Upper lobe of left lung (tissue), 6 donors: Measurements from ENCODE around the gene DEFB124. TPM values are rescaled to one million over a fixed set of nuclear protein-coding genes. Genes with fewer than 3 reads are reported as not detected.
A peak's percentile ranks its signal among the peaks of the same experiment; 100 is the strongest.
"Not testable (repeated sequence)": the region's sequence is repeated elsewhere in the genome, so short reads cannot be mapped to it uniquely, and the experiment has no call there.

Experiments
- ATAC-seq, 2 donors: fragments of 200-7000 bp; cut with Tn5 transposase; one replicate each; pipeline ENCODE4 v1.9.1; 2022; ENCODE audit warnings: mild to moderate bottlenecking in 2 of 2, moderate library complexity in 2 of 2; ENCODE audit not compliant: low FRiP score in 2 of 2
- DNase-seq, 2 donors: peaks; one replicate each; pipeline ENCODE4 v3.0.0-alpha.2; 2019 to 2020
- H3K27ac ChIP-seq, 4 donors: fragments of 200-600 bp; sonication (generic); one replicate each; pipeline ENCODE4 v1.5.1; 2016 to 2019
- H3K27me3 ChIP-seq, 4 donors: fragments of 200-600 bp; sonication (generic); one replicate each; pipeline ENCODE4 v1.5.1; 2017 to 2019
- H3K36me3 ChIP-seq, 4 donors: fragments of 200-600 bp; sonication (generic); one replicate each; pipeline ENCODE4 v1.5.1; 2016 to 2019
- H3K4me1 ChIP-seq, 4 donors: fragments of 200-600 bp; sonication (generic); one replicate each; pipeline ENCODE4 v1.5.1; 2018 to 2019
- H3K4me3 ChIP-seq, 4 donors: fragments of 200-600 bp; sonication (generic); one replicate each; pipeline ENCODE4 v1.5.1; 2017 to 2019; ENCODE audit warnings: mild to moderate bottlenecking in 2 of 4, moderate library complexity in 1 of 4
- H3K9me3 ChIP-seq, 4 donors: fragments of 200-600 bp; sonication (generic); one replicate each; pipeline ENCODE4 v1.5.1; 2018 to 2019
- EP300 ChIP-seq, 4 donors: sonication (generic); formaldehyde crosslinking; IDR thresholded peaks; one replicate each; pipeline ENCODE4 v1.5.1; 2017; ENCODE audit warnings: antibody characterized with exemption in 4 of 4, control low read depth in 2 of 4
- POLR2A ChIP-seq, 4 donors: fragments of 450-650 bp; IDR thresholded peaks; one replicate each; pipeline ENCODE4 v1.5.1; 2016 to 2017; ENCODE audit warnings: antibody characterized with exemption in 4 of 4, mild to moderate bottlenecking in 2 of 4
- POLR2AphosphoS5 ChIP-seq, 2 donors: sonication (generic); formaldehyde crosslinking; IDR thresholded peaks; one replicate each; pipeline ENCODE4 v1.5.1; 2017; ENCODE audit warnings: antibody characterized with exemption in 2 of 2
- WGBS, 2 donors: methylation state at CpG; one replicate each; pipeline ENCODE4 v1.1.5; 2017 to 2018; 5-methylcytosine and 5-hydroxymethylcytosine counted together
- total RNA-seq, 6 donors: library from RNA; depleted of rRNA in 4 of 6; stranded (reverse); fragments of >200 nt in 4 of 6; gene quantifications; one replicate each; pipeline versions ENCODE4 v1.1.0 to v1.2.1, GENCODE V29; 2016 to 2021
- TF ChIP-seq, protein P1 (sequence below), 6 experiments: fragments of 450-650 bp in 4 of 6; fragments of 200-600 bp in 2 of 6; sonication (generic) in 2 of 6; IDR thresholded peaks; one replicate each; pipeline ENCODE4 v1.5.1; 2016 to 2019; ENCODE audit warnings: antibody characterized with exemption in 6 of 6
- donor health status: DM: no; HTN: no; CAD: no; lungs with moderate emphysema.
- donor health status: DM: no; HTN: yes; CAD: no; lungs with severe emphysema.

DEFB124 gene
- total RNA-seq, 6 donors from 2014 or later: not detected

DNA sequence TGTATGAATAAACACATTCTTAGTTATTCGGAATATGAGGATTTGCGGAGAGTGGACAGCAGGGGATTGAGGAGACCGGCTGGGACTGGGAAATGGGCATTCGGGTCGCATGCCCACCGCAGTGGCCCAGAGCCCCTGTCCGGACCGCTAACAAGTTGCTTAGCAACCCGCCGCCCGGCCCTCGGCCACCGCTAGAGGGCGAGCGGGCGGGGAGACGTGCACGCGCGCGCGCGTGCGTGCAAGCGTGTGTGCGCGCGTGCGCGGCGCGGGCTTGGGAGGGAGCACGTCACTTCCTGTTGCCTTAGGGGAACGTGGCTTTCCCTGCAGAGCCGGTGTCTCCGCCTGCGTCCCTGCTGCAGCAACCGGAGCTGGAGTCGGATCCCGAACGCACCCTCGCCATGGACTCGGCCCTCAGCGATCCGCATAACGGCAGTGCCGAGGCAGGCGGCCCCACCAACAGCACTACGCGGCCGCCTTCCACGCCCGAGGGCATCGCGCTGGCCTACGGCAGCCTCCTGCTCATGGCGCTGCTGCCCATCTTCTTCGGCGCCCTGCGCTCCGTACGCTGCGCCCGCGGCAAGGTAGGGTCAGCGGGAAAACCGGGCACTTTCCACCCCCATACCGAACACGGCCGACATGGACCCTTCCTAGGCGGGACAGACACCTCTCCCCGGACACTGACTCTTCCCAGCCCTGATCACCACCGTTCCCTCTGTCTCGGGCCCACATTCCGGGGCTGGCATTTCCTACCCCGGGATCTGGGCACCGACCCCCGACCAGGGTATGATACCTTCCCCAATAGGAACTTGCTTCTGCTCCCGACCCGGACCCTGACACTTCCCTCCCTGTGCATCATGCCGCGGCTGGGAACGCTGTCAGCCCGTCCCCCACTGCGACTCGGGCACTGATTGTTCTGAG, 39.5 kb upstream of the DEFB124 start, which contains the start of gene HM13:
Gene HM13, plus strand, starts transcription at position 289 of the 918 bp plus-strand sequence. Its CDS starts 110 bp downstream, at position 399.
- Histone ChIP-seq H3K4me3 (peak within 1 kb of the TSS; percentile 78 to 97 (median 88)), H3K27me3 (no peaks in the 10 kb centered on the region), H3K4me1 (peaks cover 27 to 49% (median 34%) of the 10 kb centered on the region in 4 donors), H3K27ac (peak within 1 kb of the TSS; percentile 79 to 91 (median 86)), H3K36me3 (peaks cover 0 to 9% (median 3%) of the 10 kb centered on the region in 4 donors), H3K9me3 (no peaks in the 10 kb centered on the region)
- TF ChIP-seq EP300 (IDR thresholded peaks at IDR 0.05): no peak
- TF ChIP-seq POLR2A (IDR thresholded peaks at IDR 0.05): peak in 3 of 4 donors; percentile 67 to 88 (median 80)
- TF ChIP-seq POLR2AphosphoS5 (IDR thresholded peaks at IDR 0.05): peak; percentile 83 to 87
- TF ChIP-seq, protein P1, sequence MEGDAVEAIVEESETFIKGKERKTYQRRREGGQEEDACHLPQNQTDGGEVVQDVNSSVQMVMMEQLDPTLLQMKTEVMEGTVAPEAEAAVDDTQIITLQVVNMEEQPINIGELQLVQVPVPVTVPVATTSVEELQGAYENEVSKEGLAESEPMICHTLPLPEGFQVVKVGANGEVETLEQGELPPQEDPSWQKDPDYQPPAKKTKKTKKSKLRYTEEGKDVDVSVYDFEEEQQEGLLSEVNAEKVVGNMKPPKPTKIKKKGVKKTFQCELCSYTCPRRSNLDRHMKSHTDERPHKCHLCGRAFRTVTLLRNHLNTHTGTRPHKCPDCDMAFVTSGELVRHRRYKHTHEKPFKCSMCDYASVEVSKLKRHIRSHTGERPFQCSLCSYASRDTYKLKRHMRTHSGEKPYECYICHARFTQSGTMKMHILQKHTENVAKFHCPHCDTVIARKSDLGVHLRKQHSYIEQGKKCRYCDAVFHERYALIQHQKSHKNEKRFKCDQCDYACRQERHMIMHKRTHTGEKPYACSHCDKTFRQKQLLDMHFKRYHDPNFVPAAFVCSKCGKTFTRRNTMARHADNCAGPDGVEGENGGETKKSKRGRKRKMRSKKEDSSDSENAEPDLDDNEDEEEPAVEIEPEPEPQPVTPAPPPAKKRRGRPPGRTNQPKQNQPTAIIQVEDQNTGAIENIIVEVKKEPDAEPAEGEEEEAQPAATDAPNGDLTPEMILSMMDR (IDR thresholded peaks at IDR 0.05): peak; percentile 96 to 99 (median 98)
- DNase-seq: peak; percentile 93 to 100
- peak; percentile 97 to 99 for ATAC-seq
- WGBS, 2 donors: 1% methylated on average over 37 to 70 of the region's 86 CpGs

DNA sequence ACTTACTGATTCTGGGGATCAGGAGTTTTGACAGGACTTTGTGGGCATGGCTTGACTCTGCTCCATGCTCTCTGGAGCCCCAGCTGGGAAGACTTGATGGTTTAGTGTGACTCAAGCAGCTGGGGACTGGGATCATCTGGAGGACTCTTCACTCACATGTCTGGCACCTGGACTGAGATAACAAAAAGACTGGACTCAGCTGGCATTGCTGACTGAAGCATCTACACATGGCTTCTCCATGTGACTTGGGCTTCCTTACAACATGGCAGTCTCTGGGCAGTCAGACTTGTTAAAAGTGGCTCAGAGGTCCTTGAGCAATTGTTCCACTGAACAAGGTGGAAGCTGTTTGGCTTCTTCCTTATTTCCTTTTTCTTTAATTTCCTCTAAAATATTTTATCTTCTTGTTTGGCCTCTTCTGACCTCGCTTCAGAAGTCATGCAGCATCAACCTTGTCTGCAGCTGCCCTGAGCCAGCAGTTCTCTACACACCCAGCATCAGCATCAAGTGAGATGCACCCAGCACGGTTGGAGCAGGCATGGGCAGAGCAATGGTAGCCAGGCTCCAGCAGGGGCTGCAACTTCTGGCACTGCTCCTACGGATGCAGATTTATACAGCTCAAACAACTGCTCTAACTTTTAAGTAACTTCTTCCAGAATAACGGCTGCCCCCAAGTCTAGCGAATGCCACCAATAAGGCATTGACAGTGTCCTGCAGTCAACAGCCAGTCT, 33.8 kb upstream of the DEFB124 start:
- peak in 1 of 2 donors; percentile 71 for ATAC-seq
- 81 to 82% methylated on average over 5 of the region's 5 CpGs for WGBS, 2 donors

DNA sequence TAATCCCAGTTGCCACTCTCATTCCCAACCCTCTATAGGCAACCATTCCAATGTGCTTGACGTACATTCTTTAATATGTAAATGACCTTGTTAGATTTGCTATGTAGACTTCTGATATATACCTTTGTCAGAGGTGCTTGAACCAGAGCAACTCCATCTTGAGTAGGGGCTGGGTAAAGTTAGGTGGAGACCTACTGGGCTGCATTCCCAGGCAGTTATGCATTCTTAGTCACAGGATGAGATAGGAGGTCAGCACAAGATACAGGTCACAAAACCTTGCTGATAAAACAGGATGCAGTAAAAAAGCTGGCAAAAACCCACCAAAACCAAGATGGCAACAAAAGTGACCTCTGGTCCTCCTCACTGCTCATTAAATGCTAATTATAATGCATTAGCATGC, 31.0 kb upstream of the DEFB124 start:
- Histone ChIP-seq H3K27me3 (no peaks in the 10 kb centered on the region), H3K4me1 (peaks cover 0 to 6% (median 1%) of the 10 kb centered on the region in 4 donors), H3K4me3 (no peak overlapping the region), H3K9me3 (peaks cover 0 to 5% (median 0%) of the 10 kb centered on the region in 4 donors), H3K36me3 (no peaks in the 10 kb centered on the region), H3K27ac (no peak overlapping the region)
- 80 to 87% methylated on average over 1 of the region's 1 CpG for WGBS, 2 donors
- no peak for ATAC-seq
- no peak for DNase-seq
- TF ChIP-seq POLR2A (IDR thresholded peaks at IDR 0.05) (no peak), POLR2AphosphoS5 (IDR thresholded peaks at IDR 0.05) (no peak), EP300 (IDR thresholded peaks at IDR 0.05) (no peak)
- TF ChIP-seq, protein P1 (IDR thresholded peaks at IDR 0.05): no peak

More for the DNA sequence above, 33.8 kb upstream of the DEFB124 start:
- no peaks in the 10 kb centered on the region for H3K27me3 ChIP-seq
- H3K27ac ChIP-seq: no peak overlapping the region
- H3K4me1 ChIP-seq: peaks cover 0 to 2% (median under 1%) of the 10 kb centered on the region in 4 donors
- H3K36me3 ChIP-seq: no peaks in the 10 kb centered on the region
- DNase-seq: no peak
- H3K4me3 ChIP-seq: no peak overlapping the region
- TF ChIP-seq POLR2AphosphoS5 (IDR thresholded peaks at IDR 0.05): no peak
- TF ChIP-seq POLR2A (IDR thresholded peaks at IDR 0.05): no peak
- H3K9me3 ChIP-seq: peaks cover 0 to 5% (median 0%) of the 10 kb centered on the region in 4 donors

DNA sequence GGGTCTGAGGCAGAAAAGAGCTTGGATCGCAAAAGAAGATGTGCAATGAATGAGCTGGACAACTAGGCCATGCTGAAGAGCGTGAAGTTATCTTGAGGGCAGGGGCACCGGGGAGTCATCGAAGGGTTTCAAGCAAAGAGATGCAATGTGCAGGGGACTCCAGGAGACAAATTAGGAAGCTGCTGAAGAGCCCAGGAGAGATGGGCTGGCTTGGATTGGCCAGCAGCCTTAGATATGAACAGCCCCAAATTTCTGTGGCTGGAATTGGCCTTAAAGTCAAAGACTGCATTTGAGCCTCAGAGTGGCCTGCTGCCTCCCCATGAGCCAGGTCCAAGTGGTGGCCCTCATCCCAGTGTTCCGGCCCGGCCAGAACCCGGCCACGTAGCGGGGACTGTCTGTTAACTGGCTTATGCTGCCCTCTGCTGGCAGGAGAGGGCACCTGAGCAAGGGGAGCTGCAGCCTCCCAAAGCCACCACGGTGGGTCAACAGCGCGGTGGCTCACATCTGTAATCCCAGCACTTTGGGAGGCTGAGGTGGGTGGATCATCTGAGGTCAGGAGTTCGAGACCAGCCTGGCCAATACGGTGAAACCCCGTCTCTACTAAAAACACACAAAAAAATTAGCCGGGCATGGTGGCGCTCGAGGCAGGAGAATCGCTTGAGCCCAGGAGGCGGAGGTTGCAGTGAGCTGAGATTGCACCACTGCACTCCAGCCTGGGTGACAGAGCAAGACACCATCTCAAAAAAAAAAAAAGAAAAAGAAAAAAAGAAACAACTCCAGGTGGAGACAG, 28.2 kb upstream of the DEFB124 start:
- 44 to 56% methylated on average over 11 to 15 of the region's 20 CpGs for whole genome bisulfite sequencing, 2 donors
- H3K4me1 ChIP-seq, H3K27ac ChIP-seq, H3K27me3 ChIP-seq, H3K36me3 ChIP-seq, H3K9me3 ChIP-seq, H3K4me3 ChIP-seq: not testable (repeated sequence)
- DNase-seq: peak; percentile 77 to 89
- peak; percentile 90 to 98 for ATAC-seq
- TF ChIP-seq, protein P1 (IDR thresholded peaks at IDR 0.05): peak; percentile 92 to 99 (median 95)
